Erythroblast (primary cell): ENCODE measurements around the gene SMLR1.

Experiments
- GATA1 ChIP-seq: IDR thresholded peaks from 2 replicates; pipeline ENCODE4 v1.6.1; 2011; ENCODE audit warnings: low read depth, mild to moderate bottlenecking, control low read depth, low read length, moderate library complexity
- POLR2A ChIP-seq: IDR thresholded peaks from 2 replicates; pipeline ENCODE4 v1.6.1; 2011; ENCODE audit warnings: mild to moderate bottlenecking, low read length

DNA sequence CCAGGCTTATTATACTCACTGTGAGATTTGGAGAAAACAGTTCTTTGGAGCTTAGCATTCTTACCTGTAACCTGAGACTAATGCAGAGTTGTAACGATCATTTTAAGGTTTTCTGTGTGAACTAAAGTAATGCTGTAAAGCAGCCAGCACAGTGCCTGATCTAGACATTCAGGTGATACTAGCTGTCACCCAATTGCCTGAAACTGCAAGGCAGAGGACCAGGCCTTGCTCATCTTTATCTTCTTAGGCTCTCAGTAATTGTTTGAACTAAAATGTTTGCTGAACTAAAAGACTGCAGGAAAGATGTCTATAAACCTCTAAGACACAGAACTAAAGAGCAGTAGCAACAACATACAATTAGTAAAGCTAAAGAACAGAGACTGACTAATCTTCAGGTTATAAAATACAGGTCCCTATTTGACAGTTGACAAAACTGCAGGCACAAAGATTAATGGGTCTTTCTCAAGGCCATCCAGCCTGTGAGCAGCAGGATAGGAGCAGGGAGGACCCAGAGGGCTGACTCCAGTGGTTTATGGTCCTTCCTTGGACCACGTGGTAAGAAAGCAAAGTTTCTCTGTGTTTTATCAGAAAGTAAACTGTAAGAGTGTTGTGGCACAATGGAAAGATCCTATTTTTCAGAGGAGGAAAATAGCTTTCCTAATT lies 31.4 kb downstream of the SMLR1 start:
- TF ChIP-seq GATA1: no peak
- TF ChIP-seq POLR2A: no peak
